GM12878 (cell line): ENCODE measurements around the gene NDNF. TPM values are rescaled to one million over a fixed set of nuclear protein-coding genes. Genes with fewer than 3 reads are reported as not detected.

Experiments
- ATAC-seq: fragments of 200-7000 bp; cut with Tn5 transposase; 3 replicates; pipeline ENCODE4 v1.9.1; 2020; ENCODE audit warnings: mild to moderate bottlenecking, moderate library complexity
- BruUV-seq: library from RNA; stranded (reverse); fragments of 400-500 nt; replicated peaks from 2 replicates; lab custom pipeline; 2021; lab: Mats Ljungman, UMichigan
- CTCF ChIA-PET: fragments of 300-600 bp; sonication (Branson Sonifier 250); formaldehyde crosslinking; extraction: SDS; loops from one replicate; lab custom pipeline; 2021; ENCODE audit warnings: inconsistent platforms; lab: Yijun Ruan, JAX
- POLR2A ChIA-PET: fragments of 350-600 bp; formaldehyde crosslinking; extraction: SDS; loops from one replicate; lab custom pipeline; 2021; ENCODE audit warnings: inconsistent platforms; lab: Charles Lee
- RAD21 ChIA-PET: fragments of 300-600 bp; sonication (Branson Sonifier 250); formaldehyde crosslinking; loops from one replicate; lab custom pipeline; 2023; ENCODE audit warnings: antibody characterized with exemption; ENCODE audit not compliant: unreplicated experiment; lab: Charles Lee
- SMC1A ChIA-PET: fragments of 300-600 bp; sonication (Branson Sonifier 250); formaldehyde crosslinking; loops from one replicate; lab custom pipeline; 2023; ENCODE audit not compliant: unreplicated experiment, uncharacterized antibody; lab: Charles Lee
- DNase-seq: peaks from one replicate; pipeline ENCODE4 v3.0.0-alpha.2; 2011; ENCODE audit warnings: low read depth, low spot score
- FAIRE-seq: peaks from 3 replicates; lab custom pipeline; 2011; peaks lifted over from hg19 to GRCh38; lab: Jason Lieb, UNC
- H2AFZ ChIP-seq: 2 replicates; pipeline ENCODE4 v1.6.0; 2011; ENCODE audit warnings: low read depth, low read length, control low read depth; ENCODE audit not compliant: control insufficient read depth
- H3K27ac ChIP-seq: 2 replicates; pipeline ENCODE4 v1.5.1; 2011; ENCODE audit warnings: control low read depth; ENCODE audit not compliant: control insufficient read depth, insufficient read depth
- H3K27me3 ChIP-seq, 2 experiments: replicated peaks in 1 of 2; 2 replicates each; pipeline versions ENCODE4 v1.6.0 to v1.6.1; 2011; ENCODE audit warnings: low read length in 1 of 2; ENCODE audit not compliant: control insufficient read depth in 2 of 2, insufficient read depth in 2 of 2
- H3K36me3 ChIP-seq, 2 experiments: 2 replicates each; pipeline ENCODE4 v1.5.1; 2011; ENCODE audit warnings: low read length in 1 of 2; ENCODE audit not compliant: control insufficient read depth in 2 of 2, insufficient read depth in 2 of 2
- H3K4me1 ChIP-seq: 2 replicates; pipeline ENCODE4 v1.6.1; 2011; ENCODE audit warnings: mild to moderate bottlenecking, low read length, moderate library complexity, mixed read lengths; ENCODE audit not compliant: control insufficient read depth, insufficient read depth
- H3K4me2 ChIP-seq: 2 replicates; pipeline ENCODE4 v1.6.0; 2011; ENCODE audit warnings: control low read depth; ENCODE audit not compliant: control insufficient read depth, insufficient read depth
- H3K4me3 ChIP-seq: fragments of 200-600 bp; sonication (generic); 2 replicates; pipeline ENCODE4 v1.5.1; 2016
- H3K79me2 ChIP-seq: 2 replicates; pipeline ENCODE4 v1.6.0; 2011; ENCODE audit warnings: low read length; ENCODE audit not compliant: control insufficient read depth, insufficient read depth
- H3K9ac ChIP-seq: 2 replicates; pipeline ENCODE4 v1.8.0; 2011; ENCODE audit warnings: low read length, control low read depth, mixed read lengths; ENCODE audit not compliant: control insufficient read depth, insufficient read depth
- H3K9me3 ChIP-seq: replicated peaks from 3 replicates; pipeline ENCODE4 v1.5.1; 2011; ENCODE audit warnings: mild to moderate bottlenecking, low read length; ENCODE audit not compliant: control insufficient read depth, insufficient read depth
- H4K20me1 ChIP-seq: 2 replicates; pipeline ENCODE4 v1.6.0; 2011; ENCODE audit not compliant: control insufficient read depth, insufficient read depth
- ATF2 ChIP-seq: IDR thresholded peaks from 2 replicates; pipeline ENCODE4 v1.6.1; 2012; ENCODE audit warnings: low read length, inconsistent platforms
- CBX5 ChIP-seq: sonication (generic); IDR thresholded peaks from 2 replicates; pipeline ENCODE4 v1.6.1; 2016; ENCODE audit warnings: low read depth, moderate library complexity, mild to moderate bottlenecking, inconsistent platforms
- GATAD2B ChIP-seq: fragments of 450-650 bp; conservative IDR thresholded peaks from 2 replicates; pipeline ENCODE4 v1.6.1; 2017; ENCODE audit warnings: low read depth, mild to moderate bottlenecking, moderate library complexity
- JUND ChIP-seq: IDR thresholded peaks from 2 replicates; pipeline ENCODE4 v1.6.1; 2012; ENCODE audit warnings: low read depth, mild to moderate bottlenecking, low read length, improper control_type of control experiment, moderate library complexity
- KAT2A ChIP-seq: conservative IDR thresholded peaks from 2 replicates; pipeline ENCODE4 v1.6.1; 2011; ENCODE audit warnings: low read depth, low read length; ENCODE audit not compliant: control insufficient read depth
- KLF5 ChIP-seq: fragments of 450-650 bp; IDR thresholded peaks from 2 replicates; pipeline ENCODE4 v1.6.1; 2014; ENCODE audit warnings: mild to moderate bottlenecking; ENCODE audit not compliant: partially characterized antibody
- MTA3 ChIP-seq: IDR thresholded peaks from 2 replicates; pipeline ENCODE4 v1.6.1; 2012; ENCODE audit warnings: low read length, inconsistent platforms, borderline replicate concordance
- NFIC ChIP-seq: IDR thresholded peaks from 2 replicates; pipeline ENCODE4 v1.6.1; 2012; ENCODE audit warnings: low read depth, mild to moderate bottlenecking, inconsistent platforms, low read length, moderate library complexity
- WGBS: methylation state at CpG from one replicate; pipeline ENCODE4 v1.1.6; 2016; ENCODE audit warnings: low lambda C conversion rate; ENCODE audit not compliant: insufficient replicate concordance, insufficient coverage; ENCODE audit errors: missing lambda C conversion rate; 5-methylcytosine and 5-hydroxymethylcytosine counted together
- in situ Hi-C: fragments of 300-500 bp; cut with MboI; formaldehyde crosslinking; loops from 9 replicates; pipeline ENCODE4 v1.14.3; 2018; ENCODE audit warnings: mixed read lengths
- intact Hi-C: fragments of 100-400 bp; cut with micrococcal nuclease; formaldehyde crosslinking; loops from one replicate; pipeline ENCODE4 v1.14.2; 2022; ENCODE audit not compliant: unreplicated experiment
- polyA plus RNA-seq, 11 experiments: library from polyadenylated mRNA; depleted of rRNA in 4 of 11; unstranded in 6 of 11; stranded (reverse) in 5 of 11; fragments of >200 nt; fragmentation: Nextera tagmentation in 4 of 11; fragmentation: Illumina TruSeq in 1 of 11; extraction: Ambion mirVana in 4 of 11; extraction: Trizol in 1 of 11; gene quantifications; 1 replicate in 1 of 11; 2 replicates in 10 of 11; pipeline versions ENCODE4 v1.2.1 to v1.2.3, GENCODE V29; 2011 to 2016; ENCODE audit warnings: inconsistent platforms in 2 of 11, missing spikeins in 2 of 11, low read depth in 1 of 11
- total RNA-seq, 4 experiments: library from RNA; depleted of rRNA in 3 of 4; stranded (reverse); fragments of >200 nt in 3 of 4; fragmentation: Illumina TruSeq in 1 of 4; extraction: Trizol in 1 of 4; gene quantifications; 2 replicates each; pipeline versions ENCODE4 v1.2.1 to v1.2.3, GENCODE V29; 2013 to 2021

The NDNF gene
- total and polyA plus RNA-seq, 10 of the 15 experiments (the other 5 are each of a cell fraction or from before 2014, with no cell fraction given) = 0.26 TPM; not detected in 9

GRCh38 chr4:121016611-121017010 lies 55.7 kb downstream of the NDNF start:
- WGBS = 38% methylated on average over 6 of the region's 6 CpGs
- Histone ChIP-seq H2AFZ (no peak overlapping the region), H3K9ac (no peak overlapping the region), H3K27me3 (no peaks in the 10 kb centered on the region), H3K4me3 (no peak overlapping the region), H3K4me1 (no peaks in the 10 kb centered on the region), H3K9me3 (no peaks in the 10 kb centered on the region), H3K27ac (no peak overlapping the region), H4K20me1 (no peaks in the 10 kb centered on the region), H3K36me3 (no peaks in the 10 kb centered on the region), H3K79me2 (no peaks in the 10 kb centered on the region), H3K4me2 (no peak overlapping the region)
- no peak for DNase-seq
- in situ Hi-C loops (no loop called here), intact Hi-C loops (no loop called here)
- POLR2A ChIA-PET = interaction anchor here (1.5 kb wide), 1 partner anchor 16 kb away, joined by 3 read pairs; no protein-coding TSS in a partner anchor
- FAIRE-seq = no peak
- SMC1A ChIA-PET = no interaction called here
- TF ChIP-seq CBX5 (no peak), GATAD2B (no peak), KAT2A (no peak), MTA3 (no peak), JUND (no peak), KLF5 (no peak), ATF2 (no peak), NFIC (no peak)
- no peak for ATAC-seq
- CTCF ChIA-PET = interaction anchor here (0.8 kb wide), 1 partner anchor 59 kb away, joined by 7 read pairs; no protein-coding TSS in a partner anchor
- BruUV-seq = no TSS peak
- RAD21 ChIA-PET = no interaction called here
